GM23338 (cell line): ENCODE data around the gene ITIH3. TPM values are rescaled to one million over a fixed set of nuclear protein-coding genes. Genes with fewer than 3 reads are reported as not detected.

Experiments used
- ATAC-seq: fragments of 200-7000 bp; cut with Tn5 transposase; 3 replicates; pipeline ENCODE4 v1.9.1; 2020
- DNase-seq: peaks from one replicate; pipeline ENCODE4 v3.0.0-alpha.2; 2015; ENCODE audit warnings: low spot score
- H2AFZ ChIP-seq: fragments of 200-600 bp; sonication (generic); 2 replicates; pipeline ENCODE4 v1.8.0; 2016; ENCODE audit warnings: antibody characterized with exemption, mild to moderate bottlenecking, moderate library complexity
- H3F3A ChIP-seq: fragments of 200-600 bp; sonication (generic); replicated peaks from 2 replicates; pipeline ENCODE4 v1.8.0; 2017; ENCODE audit warnings: antibody characterized with exemption, mixed run types, low read depth
- H3K27ac ChIP-seq: fragments of 200-600 bp; sonication (generic); 2 replicates; pipeline ENCODE4 v1.6.1; 2016; ENCODE audit warnings: low read depth
- H3K27me3 ChIP-seq: fragments of 200-600 bp; sonication (generic); 2 replicates; pipeline ENCODE4 v1.8.0; 2016; ENCODE audit warnings: mild to moderate bottlenecking, mixed run types, moderate library complexity; ENCODE audit not compliant: insufficient read depth
- H3K36me3 ChIP-seq: fragments of 200-600 bp; sonication (generic); 2 replicates; pipeline ENCODE4 v1.8.0; 2016; ENCODE audit warnings: mild to moderate bottlenecking; ENCODE audit not compliant: insufficient read depth
- H3K4me1 ChIP-seq: fragments of 200-600 bp; sonication (generic); 2 replicates; pipeline ENCODE4 v1.8.0; 2016; ENCODE audit warnings: mild to moderate bottlenecking, moderate library complexity; ENCODE audit not compliant: insufficient read depth
- H3K4me2 ChIP-seq: fragments of 200-600 bp; sonication (generic); 2 replicates; pipeline ENCODE4 v1.7.1; 2017; ENCODE audit warnings: mixed run types
- H3K4me3 ChIP-seq: fragments of 200-600 bp; sonication (generic); 2 replicates; pipeline ENCODE4 v1.6.1; 2016; ENCODE audit warnings: mixed run types
- H3K79me2 ChIP-seq: fragments of 200-600 bp; sonication (generic); replicated peaks from 2 replicates; pipeline ENCODE4 v1.8.0; 2017; ENCODE audit warnings: mild to moderate bottlenecking; ENCODE audit not compliant: insufficient read depth
- H3K9me2 ChIP-seq: fragments of 200-600 bp; sonication (generic); 2 replicates; pipeline ENCODE4 v1.8.0; 2017; ENCODE audit not compliant: insufficient read depth
- H4K20me1 ChIP-seq: fragments of 200-600 bp; sonication (generic); replicated peaks from 2 replicates; pipeline ENCODE4 v1.8.0; 2017; ENCODE audit warnings: mild to moderate bottlenecking; ENCODE audit not compliant: insufficient read depth
- H3K27ac Mint-ChIP-seq: 2 replicates; pipeline ENCODE4 v1.8.0; 2020; ENCODE audit warnings: inconsistent platforms, mild to moderate bottlenecking, moderate library complexity, mixed read lengths
- H3K27me3 Mint-ChIP-seq: 3 replicates; pipeline ENCODE4 v1.8.0; 2022; ENCODE audit warnings: low read depth, mild to moderate bottlenecking, moderate library complexity, mixed read lengths, inconsistent platforms; ENCODE audit not compliant: insufficient read depth, poor library complexity
- H3K36me3 Mint-ChIP-seq: 3 replicates; pipeline ENCODE4 v1.8.0; 2021; ENCODE audit warnings: low read depth, mild to moderate bottlenecking, inconsistent platforms, moderate library complexity, mixed read lengths
- H3K4me1 Mint-ChIP-seq: 3 replicates; pipeline ENCODE4 v1.8.0; 2020; ENCODE audit warnings: mild to moderate bottlenecking, inconsistent platforms, mixed read lengths
- H3K4me3 Mint-ChIP-seq: 3 replicates; pipeline ENCODE4 v1.8.0; 2021; ENCODE audit warnings: moderate library complexity, mild to moderate bottlenecking, inconsistent platforms, mixed read lengths
- H3K9me3 Mint-ChIP-seq: 3 replicates; pipeline ENCODE4 v1.8.0; 2020; ENCODE audit warnings: moderate library complexity, mild to moderate bottlenecking, inconsistent platforms, mixed read lengths
- CREB1 ChIP-seq: fragments of 250-450 bp; sonication (Bioruptor Pico); IDR thresholded peaks from 2 replicates; pipeline ENCODE4 v1.5.0; 2020; ENCODE audit warnings: low read depth, mild to moderate bottlenecking, moderate library complexity
- EZH2 ChIP-seq: fragments of 200-600 bp; sonication (generic); IDR thresholded peaks from one replicate; pipeline ENCODE4 v1.8.0; 2017; ENCODE audit warnings: antibody characterized with exemption, mild to moderate bottlenecking, low read depth; ENCODE audit not compliant: unreplicated experiment
- EZH2phosphoT487 ChIP-seq: fragments of 200-600 bp; sonication (generic); IDR thresholded peaks from one replicate; pipeline ENCODE4 v1.8.1; 2018; ENCODE audit warnings: antibody characterized with exemption; ENCODE audit not compliant: unreplicated experiment
- JUNB ChIP-seq: IDR thresholded peaks from one replicate; pipeline ENCODE4 v1.6.1; 2016; ENCODE audit warnings: antibody characterized with exemption; ENCODE audit not compliant: unreplicated experiment
- NANOG ChIP-seq: IDR thresholded peaks from 2 replicates; pipeline ENCODE4 v1.6.1; 2016; ENCODE audit warnings: antibody characterized with exemption, borderline replicate concordance
- POLR2AphosphoS5 ChIP-seq: IDR thresholded peaks from 2 replicates; pipeline ENCODE4 v1.6.1; 2016; ENCODE audit warnings: antibody characterized with exemption, low read depth
- STAT1 ChIP-seq: IDR thresholded peaks from one replicate; pipeline ENCODE4 v1.6.1; 2016; ENCODE audit warnings: antibody characterized with exemption; ENCODE audit not compliant: unreplicated experiment
- ZNF114 ChIP-seq: fragments of 250-450 bp; sonication (Bioruptor Pico); IDR thresholded peaks from 2 replicates; pipeline ENCODE4 v1.5.0; 2020; ENCODE audit warnings: mild to moderate bottlenecking, moderate library complexity
- ZNF331 ChIP-seq: fragments of 250-450 bp; sonication (Bioruptor Pico); IDR thresholded peaks from 2 replicates; pipeline ENCODE4 v1.5.0; 2020; ENCODE audit warnings: low read depth, mild to moderate bottlenecking, moderate library complexity
- polyA plus RNA-seq: library from polyadenylated mRNA; unstranded; fragments of >200 nt; fragmentation: Nextera tagmentation; extraction: Ambion mirVana; gene quantifications from 2 replicates; pipeline ENCODE4 v1.2.1, GENCODE V29; 2016
- total RNA-seq: library from RNA; depleted of rRNA; stranded (reverse); fragments of >200 nt; shearing (Covaris generic); gene quantifications from 2 replicates; pipeline ENCODE4 v1.2.3, GENCODE V29; 2014
- TF ChIP-seq, protein P1 (sequence below), 2 experiments: fragments of 200-600 bp in 1 of 2; sonication (generic) in 1 of 2; conservative IDR thresholded peaks; 2 replicates each; pipeline versions ENCODE4 v1.5.1 to v1.6.1; 2016 to 2017; ENCODE audit warnings: antibody characterized with exemption in 2 of 2, low read depth in 2 of 2, mild to moderate bottlenecking in 2 of 2, moderate library complexity in 1 of 2
- TF ChIP-seq, protein P2 (sequence below): fragments of 250-450 bp; sonication (Bioruptor Pico); IDR thresholded peaks from 2 replicates; pipeline ENCODE4 v1.5.0; 2020; ENCODE audit warnings: mild to moderate bottlenecking, moderate library complexity
- TF ChIP-seq, protein P3 (sequence below): IDR thresholded peaks from one replicate; pipeline ENCODE4 v1.6.1; 2018; ENCODE audit warnings: antibody characterized with exemption; ENCODE audit not compliant: unreplicated experiment

ITIH3 gene
- total and polyA plus RNA-seq, 2 experiments from 2014 or later: not detected

DNA sequence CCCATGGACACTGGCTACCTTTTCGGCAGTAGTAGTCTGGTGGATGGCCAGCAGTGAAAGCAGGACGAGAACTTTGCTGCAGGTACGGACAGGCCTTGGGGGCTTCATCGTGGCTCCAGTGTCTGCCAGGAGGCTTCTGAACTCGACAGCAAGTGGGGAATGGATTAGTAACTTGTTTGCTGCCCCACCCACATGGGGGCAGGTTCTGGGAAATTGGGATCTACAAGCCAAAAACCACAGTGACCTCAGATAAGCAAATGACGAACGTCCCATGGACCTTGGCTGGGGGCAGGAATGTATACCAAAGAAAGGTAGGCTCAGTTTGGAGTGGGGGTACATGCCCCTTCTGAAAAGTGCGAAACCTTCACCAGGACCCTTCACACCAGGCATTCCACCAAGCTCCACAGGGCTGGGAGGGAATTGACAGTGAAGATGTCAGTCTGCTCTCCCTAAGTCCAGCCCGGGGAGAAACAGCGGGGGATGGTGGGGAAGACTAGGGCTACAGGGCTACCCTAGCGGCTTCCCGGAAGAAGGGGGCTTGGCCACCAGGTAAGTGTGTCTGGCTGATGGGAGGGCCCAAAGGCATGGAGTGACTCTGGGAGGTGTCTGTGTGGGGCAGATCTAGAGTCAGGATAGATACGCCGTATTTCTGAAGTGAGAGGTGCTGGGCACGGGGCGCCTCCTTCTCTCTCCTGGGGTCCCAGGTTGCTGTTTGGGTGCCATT lies 36.1 kb downstream of the ITIH3 start, which contains the start of gene ITIH4 (continued):
- no peak for TF ChIP-seq CREB1 (CRISPR knock-in tag)
- no peak for TF ChIP-seq POLR2AphosphoS5
- TF ChIP-seq EZH2phosphoT487: no peak
- TF ChIP-seq, protein P1, sequence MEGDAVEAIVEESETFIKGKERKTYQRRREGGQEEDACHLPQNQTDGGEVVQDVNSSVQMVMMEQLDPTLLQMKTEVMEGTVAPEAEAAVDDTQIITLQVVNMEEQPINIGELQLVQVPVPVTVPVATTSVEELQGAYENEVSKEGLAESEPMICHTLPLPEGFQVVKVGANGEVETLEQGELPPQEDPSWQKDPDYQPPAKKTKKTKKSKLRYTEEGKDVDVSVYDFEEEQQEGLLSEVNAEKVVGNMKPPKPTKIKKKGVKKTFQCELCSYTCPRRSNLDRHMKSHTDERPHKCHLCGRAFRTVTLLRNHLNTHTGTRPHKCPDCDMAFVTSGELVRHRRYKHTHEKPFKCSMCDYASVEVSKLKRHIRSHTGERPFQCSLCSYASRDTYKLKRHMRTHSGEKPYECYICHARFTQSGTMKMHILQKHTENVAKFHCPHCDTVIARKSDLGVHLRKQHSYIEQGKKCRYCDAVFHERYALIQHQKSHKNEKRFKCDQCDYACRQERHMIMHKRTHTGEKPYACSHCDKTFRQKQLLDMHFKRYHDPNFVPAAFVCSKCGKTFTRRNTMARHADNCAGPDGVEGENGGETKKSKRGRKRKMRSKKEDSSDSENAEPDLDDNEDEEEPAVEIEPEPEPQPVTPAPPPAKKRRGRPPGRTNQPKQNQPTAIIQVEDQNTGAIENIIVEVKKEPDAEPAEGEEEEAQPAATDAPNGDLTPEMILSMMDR (conservative IDR thresholded peaks at IDR 0.05; ENCODE audit: low read depth in 2 of 2): no peak
- no peak for TF ChIP-seq ZNF114 (CRISPR knock-in tag)
- TF ChIP-seq STAT1: no peak
- no peak for TF ChIP-seq EZH2
- no peak for TF ChIP-seq ZNF331 (CRISPR knock-in tag)
- no peak for TF ChIP-seq NANOG

DNA sequence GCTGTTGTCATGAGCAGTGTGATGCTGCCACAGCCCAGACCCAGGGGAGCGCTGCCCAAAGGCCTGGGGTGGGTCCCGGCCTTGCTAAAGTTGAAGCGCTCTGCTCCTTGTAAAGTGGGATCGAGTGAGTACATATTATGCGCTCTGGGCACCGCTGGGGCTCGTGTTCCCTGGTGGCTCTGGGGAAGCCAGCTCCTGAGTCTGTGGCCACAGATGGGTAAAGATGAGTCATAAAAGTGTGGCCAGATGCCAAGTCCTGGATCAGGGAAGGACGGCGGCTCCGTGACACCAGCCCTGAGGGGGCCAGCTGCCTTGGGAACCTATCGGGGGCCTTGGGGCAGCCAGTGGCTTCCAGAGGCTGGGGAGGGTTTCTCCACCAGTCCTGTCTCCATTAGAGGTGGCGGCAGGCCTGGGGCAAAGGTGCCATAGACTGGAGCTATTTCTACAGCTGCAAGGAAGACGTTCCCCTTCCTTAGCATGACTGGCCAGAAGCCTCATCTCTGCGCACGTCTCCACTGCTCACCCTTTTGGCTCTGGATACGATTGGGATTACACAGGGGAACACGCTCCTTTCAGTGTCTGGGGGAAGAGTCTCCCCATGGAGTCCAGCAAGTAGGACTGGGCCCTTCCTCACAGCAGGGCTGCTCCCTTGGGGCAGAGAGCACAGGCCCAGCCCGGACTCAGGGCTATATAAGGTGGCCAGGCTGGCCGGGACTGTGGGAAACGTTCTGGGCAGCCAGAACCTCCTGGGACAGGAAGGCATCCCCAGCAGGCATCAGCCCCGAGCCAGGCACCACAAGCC lies 37.1 kb downstream of the ITIH3 start:
- no peak overlapping the region for H3K27ac ChIP-seq
- no peaks in the 10 kb centered on the region for H3K9me3 Mint-ChIP-seq
- H3K27me3 Mint-ChIP-seq: peaks cover 13% of the 10 kb centered on the region
- H3K36me3 Mint-ChIP-seq: no peaks in the 10 kb centered on the region; the same call in 2 of the 3 replicates
- no peak overlapping the region for H3K4me2 ChIP-seq
- H3K9me2 ChIP-seq: no peaks in the 10 kb centered on the region
- H3F3A ChIP-seq: no peaks in the 10 kb centered on the region
- H3K4me3 ChIP-seq: no peak overlapping the region
- no peaks in the 10 kb centered on the region for H3K27me3 ChIP-seq
- H3K4me1 Mint-ChIP-seq: peaks cover 25% of the 10 kb centered on the region
- no peaks in the 10 kb centered on the region; the same call in 1 of the 2 replicates for H3K36me3 ChIP-seq
- H4K20me1 ChIP-seq: no peaks in the 10 kb centered on the region
- ATAC-seq (no peak), DNase-seq (no peak)
- H2AFZ ChIP-seq: no peak overlapping the region
- no peak overlapping the region for H3K4me3 Mint-ChIP-seq
- no peaks in the 10 kb centered on the region for H3K79me2 ChIP-seq
- no peak overlapping the region for H3K27ac Mint-ChIP-seq
- no peaks in the 10 kb centered on the region for H3K4me1 ChIP-seq
- no peak for TF ChIP-seq EZH2phosphoT487
- TF ChIP-seq, protein P2, sequence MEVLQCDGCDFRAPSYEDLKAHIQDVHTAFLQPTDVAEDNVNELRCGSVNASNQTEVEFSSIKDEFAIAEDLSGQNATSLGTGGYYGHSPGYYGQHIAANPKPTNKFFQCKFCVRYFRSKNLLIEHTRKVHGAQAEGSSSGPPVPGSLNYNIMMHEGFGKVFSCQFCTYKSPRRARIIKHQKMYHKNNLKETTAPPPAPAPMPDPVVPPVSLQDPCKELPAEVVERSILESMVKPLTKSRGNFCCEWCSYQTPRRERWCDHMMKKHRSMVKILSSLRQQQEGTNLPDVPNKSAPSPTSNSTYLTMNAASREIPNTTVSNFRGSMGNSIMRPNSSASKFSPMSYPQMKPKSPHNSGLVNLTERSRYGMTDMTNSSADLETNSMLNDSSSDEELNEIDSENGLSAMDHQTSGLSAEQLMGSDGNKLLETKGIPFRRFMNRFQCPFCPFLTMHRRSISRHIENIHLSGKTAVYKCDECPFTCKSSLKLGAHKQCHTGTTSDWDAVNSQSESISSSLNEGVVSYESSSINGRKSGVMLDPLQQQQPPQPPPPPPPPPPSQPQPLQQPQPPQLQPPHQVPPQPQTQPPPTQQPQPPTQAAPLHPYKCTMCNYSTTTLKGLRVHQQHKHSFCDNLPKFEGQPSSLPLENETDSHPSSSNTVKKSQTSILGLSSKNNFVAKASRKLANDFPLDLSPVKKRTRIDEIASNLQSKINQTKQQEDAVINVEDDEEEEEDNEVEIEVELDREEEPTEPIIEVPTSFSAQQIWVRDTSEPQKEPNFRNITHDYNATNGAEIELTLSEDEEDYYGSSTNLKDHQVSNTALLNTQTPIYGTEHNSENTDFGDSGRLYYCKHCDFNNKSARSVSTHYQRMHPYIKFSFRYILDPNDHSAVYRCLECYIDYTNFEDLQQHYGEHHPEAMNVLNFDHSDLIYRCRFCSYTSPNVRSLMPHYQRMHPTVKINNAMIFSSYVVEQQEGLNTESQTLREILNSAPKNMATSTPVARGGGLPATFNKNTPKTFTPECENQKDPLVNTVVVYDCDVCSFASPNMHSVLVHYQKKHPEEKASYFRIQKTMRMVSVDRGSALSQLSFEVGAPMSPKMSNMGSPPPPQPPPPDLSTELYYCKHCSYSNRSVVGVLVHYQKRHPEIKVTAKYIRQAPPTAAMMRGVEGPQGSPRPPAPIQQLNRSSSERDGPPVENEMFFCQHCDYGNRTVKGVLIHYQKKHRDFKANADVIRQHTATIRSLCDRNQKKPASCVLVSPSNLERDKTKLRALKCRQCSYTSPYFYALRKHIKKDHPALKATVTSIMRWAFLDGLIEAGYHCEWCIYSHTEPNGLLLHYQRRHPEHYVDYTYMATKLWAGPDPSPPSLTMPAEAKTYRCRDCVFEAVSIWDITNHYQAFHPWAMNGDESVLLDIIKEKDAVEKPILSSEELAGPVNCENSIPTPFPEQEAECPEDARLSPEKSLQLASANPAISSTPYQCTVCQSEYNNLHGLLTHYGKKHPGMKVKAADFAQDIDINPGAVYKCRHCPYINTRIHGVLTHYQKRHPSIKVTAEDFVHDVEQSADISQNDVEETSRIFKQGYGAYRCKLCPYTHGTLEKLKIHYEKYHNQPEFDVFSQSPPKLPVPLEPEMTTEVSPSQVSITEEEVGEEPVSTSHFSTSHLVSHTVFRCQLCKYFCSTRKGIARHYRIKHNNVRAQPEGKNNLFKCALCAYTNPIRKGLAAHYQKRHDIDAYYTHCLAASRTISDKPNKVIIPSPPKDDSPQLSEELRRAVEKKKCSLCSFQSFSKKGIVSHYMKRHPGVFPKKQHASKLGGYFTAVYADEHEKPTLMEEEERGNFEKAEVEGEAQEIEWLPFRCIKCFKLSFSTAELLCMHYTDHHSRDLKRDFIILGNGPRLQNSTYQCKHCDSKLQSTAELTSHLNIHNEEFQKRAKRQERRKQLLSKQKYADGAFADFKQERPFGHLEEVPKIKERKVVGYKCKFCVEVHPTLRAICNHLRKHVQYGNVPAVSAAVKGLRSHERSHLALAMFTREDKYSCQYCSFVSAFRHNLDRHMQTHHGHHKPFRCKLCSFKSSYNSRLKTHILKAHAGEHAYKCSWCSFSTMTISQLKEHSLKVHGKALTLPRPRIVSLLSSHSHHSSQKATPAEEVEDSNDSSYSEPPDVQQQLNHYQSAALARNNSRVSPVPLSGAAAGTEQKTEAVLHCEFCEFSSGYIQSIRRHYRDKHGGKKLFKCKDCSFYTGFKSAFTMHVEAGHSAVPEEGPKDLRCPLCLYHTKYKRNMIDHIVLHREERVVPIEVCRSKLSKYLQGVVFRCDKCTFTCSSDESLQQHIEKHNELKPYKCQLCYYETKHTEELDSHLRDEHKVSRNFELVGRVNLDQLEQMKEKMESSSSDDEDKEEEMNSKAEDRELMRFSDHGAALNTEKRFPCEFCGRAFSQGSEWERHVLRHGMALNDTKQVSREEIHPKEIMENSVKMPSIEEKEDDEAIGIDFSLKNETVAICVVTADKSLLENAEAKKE (CRISPR knock-in tag): no peak
- TF ChIP-seq EZH2: no peak
- no peak for TF ChIP-seq STAT1
- no peak for TF ChIP-seq JUNB
- TF ChIP-seq, protein P3, sequence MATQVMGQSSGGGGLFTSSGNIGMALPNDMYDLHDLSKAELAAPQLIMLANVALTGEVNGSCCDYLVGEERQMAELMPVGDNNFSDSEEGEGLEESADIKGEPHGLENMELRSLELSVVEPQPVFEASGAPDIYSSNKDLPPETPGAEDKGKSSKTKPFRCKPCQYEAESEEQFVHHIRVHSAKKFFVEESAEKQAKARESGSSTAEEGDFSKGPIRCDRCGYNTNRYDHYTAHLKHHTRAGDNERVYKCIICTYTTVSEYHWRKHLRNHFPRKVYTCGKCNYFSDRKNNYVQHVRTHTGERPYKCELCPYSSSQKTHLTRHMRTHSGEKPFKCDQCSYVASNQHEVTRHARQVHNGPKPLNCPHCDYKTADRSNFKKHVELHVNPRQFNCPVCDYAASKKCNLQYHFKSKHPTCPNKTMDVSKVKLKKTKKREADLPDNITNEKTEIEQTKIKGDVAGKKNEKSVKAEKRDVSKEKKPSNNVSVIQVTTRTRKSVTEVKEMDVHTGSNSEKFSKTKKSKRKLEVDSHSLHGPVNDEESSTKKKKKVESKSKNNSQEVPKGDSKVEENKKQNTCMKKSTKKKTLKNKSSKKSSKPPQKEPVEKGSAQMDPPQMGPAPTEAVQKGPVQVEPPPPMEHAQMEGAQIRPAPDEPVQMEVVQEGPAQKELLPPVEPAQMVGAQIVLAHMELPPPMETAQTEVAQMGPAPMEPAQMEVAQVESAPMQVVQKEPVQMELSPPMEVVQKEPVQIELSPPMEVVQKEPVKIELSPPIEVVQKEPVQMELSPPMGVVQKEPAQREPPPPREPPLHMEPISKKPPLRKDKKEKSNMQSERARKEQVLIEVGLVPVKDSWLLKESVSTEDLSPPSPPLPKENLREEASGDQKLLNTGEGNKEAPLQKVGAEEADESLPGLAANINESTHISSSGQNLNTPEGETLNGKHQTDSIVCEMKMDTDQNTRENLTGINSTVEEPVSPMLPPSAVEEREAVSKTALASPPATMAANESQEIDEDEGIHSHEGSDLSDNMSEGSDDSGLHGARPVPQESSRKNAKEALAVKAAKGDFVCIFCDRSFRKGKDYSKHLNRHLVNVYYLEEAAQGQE: no peak
- TF ChIP-seq ZNF114 (CRISPR knock-in tag): no peak
